Measurements from ENCODE around the gene FHAD1.

DNA sequence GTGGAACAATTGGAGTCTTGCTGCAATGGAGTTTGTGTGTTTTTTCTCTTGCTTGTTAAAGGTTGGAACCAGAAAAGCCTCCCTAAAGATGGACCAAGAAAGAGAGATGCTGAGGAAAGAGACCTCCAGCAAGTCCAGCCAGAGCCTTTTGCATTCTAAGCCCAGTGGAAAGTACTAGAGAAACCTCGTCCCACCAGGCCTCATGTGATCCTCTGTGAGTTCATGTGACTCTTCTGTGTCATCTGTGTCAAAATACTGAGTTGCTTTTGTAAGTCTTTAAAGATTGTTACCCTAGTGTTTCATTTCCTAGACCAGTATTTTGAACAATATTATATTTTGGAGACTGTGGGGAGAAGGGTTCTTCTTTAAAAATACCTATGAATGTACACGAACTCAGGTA lies 150.2 kb downstream of the FHAD1 start:
- TF ChIP-seq, protein P1, sequence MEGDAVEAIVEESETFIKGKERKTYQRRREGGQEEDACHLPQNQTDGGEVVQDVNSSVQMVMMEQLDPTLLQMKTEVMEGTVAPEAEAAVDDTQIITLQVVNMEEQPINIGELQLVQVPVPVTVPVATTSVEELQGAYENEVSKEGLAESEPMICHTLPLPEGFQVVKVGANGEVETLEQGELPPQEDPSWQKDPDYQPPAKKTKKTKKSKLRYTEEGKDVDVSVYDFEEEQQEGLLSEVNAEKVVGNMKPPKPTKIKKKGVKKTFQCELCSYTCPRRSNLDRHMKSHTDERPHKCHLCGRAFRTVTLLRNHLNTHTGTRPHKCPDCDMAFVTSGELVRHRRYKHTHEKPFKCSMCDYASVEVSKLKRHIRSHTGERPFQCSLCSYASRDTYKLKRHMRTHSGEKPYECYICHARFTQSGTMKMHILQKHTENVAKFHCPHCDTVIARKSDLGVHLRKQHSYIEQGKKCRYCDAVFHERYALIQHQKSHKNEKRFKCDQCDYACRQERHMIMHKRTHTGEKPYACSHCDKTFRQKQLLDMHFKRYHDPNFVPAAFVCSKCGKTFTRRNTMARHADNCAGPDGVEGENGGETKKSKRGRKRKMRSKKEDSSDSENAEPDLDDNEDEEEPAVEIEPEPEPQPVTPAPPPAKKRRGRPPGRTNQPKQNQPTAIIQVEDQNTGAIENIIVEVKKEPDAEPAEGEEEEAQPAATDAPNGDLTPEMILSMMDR (conservative IDR thresholded peaks at IDR 0.05; ENCODE audit: low read length) = no peak
- no peak for TF ChIP-seq EZH2phosphoT487 (IDR thresholded peaks at IDR 0.05; ENCODE audit: borderline replicate concordance, low read depth, low read length)
